Keratinocyte (primary cell): ENCODE data around the gene DDX46.

Experiments used
- CTCF ChIP-seq, 3 experiments: IDR thresholded peaks in 1 of 3; conservative IDR thresholded peaks in 1 of 3; optimal IDR thresholded peaks in 1 of 3; 2 replicates in 2 of 3; 3 replicates in 1 of 3; pipeline versions ENCODE3 to v1.5.1; 2011; ENCODE audit warnings: low read length in 3 of 3, mild to moderate bottlenecking in 3 of 3, moderate library complexity in 2 of 3, control low read depth in 1 of 3, inconsistent platforms in 1 of 3; ENCODE audit not compliant: insufficient read depth in 2 of 3; ENCODE audit errors: extremely low read depth in 1 of 3
- EZH2 ChIP-seq: IDR thresholded peaks from one replicate; pipeline ENCODE4 v1.6.1; 2012; ENCODE audit warnings: inconsistent platforms, mild to moderate bottlenecking, low read length, moderate library complexity

GRCh38 chr5:134793111-134793510 lies 34.5 kb downstream of the DDX46 start:
- TF ChIP-seq EZH2, result no peak
- no peak for TF ChIP-seq CTCF (optimal IDR thresholded peaks at IDR 0.05 in 1 of 3, IDR thresholded peaks at IDR 0.05 in 1 of 3, conservative IDR thresholded peaks at IDR 0.05 in 1 of 3; ENCODE audit: extremely low read depth in 1 of 3, insufficient read depth in 2 of 3, low read length in 3 of 3)
